HepG2 (cell line): ENCODE data around the gene PIK3R3. TPM values are rescaled to one million over a fixed set of nuclear protein-coding genes. Genes with fewer than 3 reads are reported as not detected.

Experiments
- ATAC-seq: fragments of 200-7000 bp; cut with Tn5 transposase; 3 replicates; pipeline ENCODE4 v1.9.1; 2020; ENCODE audit warnings: mild to moderate bottlenecking, moderate library complexity
- BruUV-seq: library from RNA; stranded (reverse); fragments of 400-500 nt; replicated peaks from 2 replicates; lab custom pipeline; 2021; lab: Mats Ljungman, UMichigan
- CTCF ChIA-PET: fragments of 300-600 bp; formaldehyde crosslinking; extraction: SDS; loops from one replicate; lab custom pipeline; 2021; ENCODE audit warnings: low total read pairs, inconsistent platforms, low intra/inter-chr PET ratio; lab: Yijun Ruan, JAX
- POLR2A ChIA-PET: fragments of 350-600 bp; sonication (Branson Sonifier 250); formaldehyde crosslinking; loops from one replicate; lab custom pipeline; 2020; ENCODE audit warnings: antibody characterized with exemption, inconsistent platforms; lab: Yijun Ruan, JAX
- DNase-seq: peaks from one replicate; pipeline ENCODE4 v3.0.0-alpha.2; 2015; ENCODE audit warnings: low spot score
- FAIRE-seq: peaks from 3 replicates; lab custom pipeline; 2011; peaks lifted over from hg19 to GRCh38; lab: Jason Lieb, UNC
- H2AFZ ChIP-seq: one replicate; pipeline ENCODE4 v1.6.1; 2011; ENCODE audit warnings: low read length, inconsistent platforms
- H3K27ac ChIP-seq: fragments of 300-600 bp; 3 replicates; pipeline ENCODE4 v1.8.0; 2011; ENCODE audit warnings: mixed run types, mild to moderate bottlenecking, mixed read lengths, low read length, inconsistent platforms; ENCODE audit not compliant: insufficient read depth; ENCODE audit errors: extremely low read length
- H3K27me3 ChIP-seq, 2 experiments: fragments of 200-600 bp in 1 of 2; 2 replicates in 1 of 2; 3 replicates in 1 of 2; pipeline versions ENCODE4 v1.6.0 to v1.8.0; 2011; ENCODE audit warnings: low read length in 2 of 2, mild to moderate bottlenecking in 2 of 2, moderate library complexity in 2 of 2, inconsistent platforms in 1 of 2; ENCODE audit not compliant: insufficient read depth in 2 of 2, control insufficient read depth in 1 of 2
- H3K36me3 ChIP-seq, 2 experiments: fragments of 200-600 bp in 1 of 2; replicated peaks in 1 of 2; 2 replicates in 1 of 2; 3 replicates in 1 of 2; pipeline versions ENCODE4 v1.5.1 to v1.8.0; 2011; ENCODE audit warnings: low read length in 2 of 2, inconsistent platforms in 1 of 2; ENCODE audit not compliant: insufficient read depth in 2 of 2, control insufficient read depth in 1 of 2
- H3K4me1 ChIP-seq: 2 replicates; pipeline ENCODE4 v1.5.1; 2012; ENCODE audit warnings: low read length, inconsistent platforms; ENCODE audit not compliant: insufficient read depth
- H3K4me2 ChIP-seq: 2 replicates; pipeline ENCODE4 v1.6.0; 2011; ENCODE audit warnings: low read depth, low read length, inconsistent platforms
- H3K4me3 ChIP-seq, 3 experiments: fragments of 200-600 bp in 1 of 3; sonication (generic), shearing (Covaris generic) in 1 of 3; replicated peaks in 1 of 3; 2 replicates each; pipeline ENCODE4 v1.5.1; 2011 to 2016; ENCODE audit warnings: low read length in 3 of 3, inconsistent platforms in 2 of 3, low read depth in 2 of 3, mild to moderate bottlenecking in 2 of 3, control low read depth in 1 of 3, mixed read lengths in 1 of 3; ENCODE audit not compliant: insufficient read depth in 1 of 3
- H3K79me2 ChIP-seq: one replicate; pipeline ENCODE4 v1.6.1; 2011; ENCODE audit warnings: low read length, inconsistent platforms; ENCODE audit not compliant: insufficient read depth
- H3K9ac ChIP-seq: 2 replicates; pipeline ENCODE4 v1.6.0; 2011; ENCODE audit warnings: mild to moderate bottlenecking, low read depth, low read length, inconsistent platforms; ENCODE audit not compliant: insufficient read depth
- H3K9me3 ChIP-seq: 2 replicates; pipeline ENCODE4 v1.5.1; 2012; ENCODE audit warnings: mild to moderate bottlenecking, low read length
- H4K20me1 ChIP-seq: 2 replicates; pipeline ENCODE4 v1.6.0; 2011; ENCODE audit warnings: inconsistent platforms, mild to moderate bottlenecking, low read length, moderate library complexity; ENCODE audit not compliant: insufficient read depth
- DZIP1 ChIP-seq: sonication (generic); formaldehyde crosslinking; IDR thresholded peaks from 2 replicates; pipeline ENCODE4 v1.5.0; 2020; ENCODE audit warnings: mild to moderate bottlenecking, missing genetic modification reagents
- KLF11 ChIP-seq: IDR thresholded peaks from 2 replicates; pipeline ENCODE4 v1.6.1; 2016; ENCODE audit warnings: missing compliant biosample characterization
- PITX1 ChIP-seq: sonication (generic); formaldehyde crosslinking; IDR thresholded peaks from 2 replicates; pipeline ENCODE4 v1.5.1; 2020; ENCODE audit warnings: mild to moderate bottlenecking, missing genetic modification reagents
- ZBTB43 ChIP-seq: sonication (generic); formaldehyde crosslinking; conservative IDR thresholded peaks from 2 replicates; pipeline ENCODE4 v1.4.0; 2020; ENCODE audit warnings: missing genetic modification reagents
- ZFP91 ChIP-seq: sonication (generic); formaldehyde crosslinking; IDR thresholded peaks from 2 replicates; pipeline ENCODE4 v1.9.0; 2022; ENCODE audit warnings: missing genetic modification reagents, mild to moderate bottlenecking, borderline replicate concordance
- ZNF143 ChIP-seq: sonication (generic); formaldehyde crosslinking; IDR thresholded peaks from 2 replicates; pipeline ENCODE4 v1.4.0; 2020; ENCODE audit warnings: missing genetic modification reagents
- ZNF337 ChIP-seq: sonication (generic); formaldehyde crosslinking; IDR thresholded peaks from 2 replicates; pipeline ENCODE4 v1.5.1; 2020; ENCODE audit warnings: missing genetic modification reagents, low read depth, mild to moderate bottlenecking, borderline replicate concordance
- WGBS: methylation state at CpG from one replicate; pipeline ENCODE4 v1.1.6; 2017; ENCODE audit warnings: low lambda C conversion rate; 5-methylcytosine and 5-hydroxymethylcytosine counted together
- in situ Hi-C: cut with HindIII; loops from 2 replicates; pipeline ENCODE4 v1.10.0; 2017; ENCODE audit warnings: low pct_unique_long_range_greater_than_20kb; ENCODE audit not compliant: extremely low pct_ligation_motif_present
- intact Hi-C: fragments of 100-400 bp; cut with micrococcal nuclease; formaldehyde crosslinking; loops from one replicate; pipeline ENCODE4 v1.10.0; 2022; ENCODE audit not compliant: unreplicated experiment
- polyA plus RNA-seq, 8 experiments: library from polyadenylated mRNA; depleted of rRNA in 3 of 8; stranded (reverse) in 7 of 8; unstranded in 1 of 8; fragments of >200 nt; fragmentation: Illumina TruSeq in 4 of 8; extraction: Trizol in 4 of 8; gene quantifications; 2 replicates each; pipeline versions ENCODE4 v1.2.1 to v1.2.3, GENCODE V29; 2011 to 2016; ENCODE audit warnings: low read depth in 4 of 8, missing spikeins in 1 of 8, mixed read lengths in 1 of 8; ENCODE audit not compliant: insufficient read depth in 1 of 8
- total RNA-seq, 5 experiments: library from RNA; depleted of rRNA; stranded (reverse); fragments of >200 nt; fragmentation: Illumina TruSeq; extraction: Trizol; gene quantifications; 2 replicates each; pipeline ENCODE4 v1.2.3, GENCODE V29; 2016; ENCODE audit warnings: low read depth in 1 of 5
- TF ChIP-seq, protein P1 (sequence below): sonication (generic); formaldehyde crosslinking; IDR thresholded peaks from 2 replicates; pipeline ENCODE4 v1.4.0; 2020; ENCODE audit warnings: missing genetic modification reagents, borderline replicate concordance
- TF ChIP-seq, protein P2 (sequence below): sonication (generic); formaldehyde crosslinking; IDR thresholded peaks from 2 replicates; pipeline ENCODE4 v1.9.0; 2021; ENCODE audit warnings: missing genetic modification reagents, borderline replicate concordance
- TF ChIP-seq, protein P3 (sequence below): sonication (generic); formaldehyde crosslinking; IDR thresholded peaks from 2 replicates; pipeline ENCODE4 v1.4.0; 2020; ENCODE audit warnings: missing genetic modification reagents

Gene PIK3R3
- total and polyA plus RNA-seq, 2 of the 13 experiments (the other 11 are each of a cell fraction or from before 2014, with no cell fraction given): 0.37 to 6.9 TPM

DNA sequence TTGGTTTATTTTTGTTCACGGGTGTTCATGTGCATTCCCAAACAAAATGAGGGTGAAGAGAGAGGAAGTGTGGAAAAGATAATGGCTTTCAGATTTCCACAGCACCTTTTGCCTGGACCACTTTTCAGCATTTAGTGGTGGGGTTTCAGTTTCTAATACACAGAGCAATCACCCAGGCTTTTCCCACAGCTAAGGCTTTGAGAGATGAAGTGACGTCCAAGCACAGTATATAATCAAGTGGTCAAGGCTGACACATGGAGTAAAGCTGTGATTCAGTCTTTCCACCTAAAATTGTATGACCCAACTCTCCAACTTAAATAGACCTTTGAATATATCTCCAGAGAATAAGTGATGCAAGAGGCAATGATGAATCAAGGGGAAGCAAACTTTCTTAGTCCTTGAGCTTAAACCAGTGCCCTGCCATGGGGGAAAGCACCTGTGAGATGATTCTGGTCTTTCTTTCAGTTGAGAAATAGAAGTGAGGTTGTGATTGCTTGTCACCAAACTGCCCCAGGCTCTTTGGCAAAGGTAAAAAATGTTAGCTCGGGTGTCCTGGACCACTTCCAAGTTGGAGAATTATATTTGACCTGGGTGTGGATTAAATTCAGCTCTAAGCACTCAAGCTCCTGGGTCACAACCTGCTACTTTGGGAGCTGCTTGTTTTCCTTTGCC lies 2.4 kb upstream of the PIK3R3 start:
- ChIA-PET POLR2A (interaction anchor here (0.6 kb wide), 1 partner anchor 112 kb away, joined by 3 read pairs; no protein-coding TSS in a partner anchor), CTCF (no interaction called here)
- no TSS peak for BruUV-seq
- H4K20me1 ChIP-seq: no peaks in the 10 kb centered on the region
- no peaks in the 10 kb centered on the region for H3K9me3 ChIP-seq
- peaks cover 35% of the 10 kb centered on the region for H3K4me1 ChIP-seq
- no peak overlapping the region for H3K4me3 ChIP-seq
- H3K79me2 ChIP-seq: peaks cover 4% of the 10 kb centered on the region
- H3K9ac ChIP-seq: no peak overlapping the region
- no peak for ATAC-seq
- WGBS: 51% methylated on average over 3 of the region's 3 CpGs
- H3K27me3 ChIP-seq: peaks cover 2 to 16% of the 10 kb centered on the region in 2 experiments; a peak in 4 of 5 replicates
- intact Hi-C loops: no loop called here
- H2AFZ ChIP-seq: no peak overlapping the region
- in situ Hi-C loops: no loop called here
- FAIRE-seq: no peak
- DNase-seq: no peak
- H3K4me2 ChIP-seq: no peak overlapping the region
- H3K27ac ChIP-seq: no peak overlapping the region
- no peaks in the 10 kb centered on the region for H3K36me3 ChIP-seq
- TF ChIP-seq ZFP91 (CRISPR knock-in tag) (no peak), ZBTB43 (CRISPR knock-in tag) (no peak), PITX1 (CRISPR knock-in tag) (no peak), ZNF337 (CRISPR knock-in tag) (no peak), DZIP1 (CRISPR knock-in tag) (no peak), KLF11 (CRISPR knock-in tag) (no peak), ZNF143 (CRISPR knock-in tag) (no peak)
- TF ChIP-seq, protein P1, sequence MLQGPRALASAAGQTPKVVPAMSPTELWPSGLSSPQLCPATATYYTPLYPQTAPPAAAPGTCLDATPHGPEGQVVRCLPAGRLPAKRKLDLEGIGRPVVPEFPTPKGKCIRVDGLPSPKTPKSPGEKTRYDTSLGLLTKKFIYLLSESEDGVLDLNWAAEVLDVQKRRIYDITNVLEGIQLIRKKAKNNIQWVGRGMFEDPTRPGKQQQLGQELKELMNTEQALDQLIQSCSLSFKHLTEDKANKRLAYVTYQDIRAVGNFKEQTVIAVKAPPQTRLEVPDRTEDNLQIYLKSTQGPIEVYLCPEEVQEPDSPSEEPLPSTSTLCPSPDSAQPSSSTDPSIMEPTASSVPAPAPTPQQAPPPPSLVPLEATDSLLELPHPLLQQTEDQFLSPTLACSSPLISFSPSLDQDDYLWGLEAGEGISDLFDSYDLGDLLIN (CRISPR knock-in tag): no peak
- TF ChIP-seq, protein P2, sequence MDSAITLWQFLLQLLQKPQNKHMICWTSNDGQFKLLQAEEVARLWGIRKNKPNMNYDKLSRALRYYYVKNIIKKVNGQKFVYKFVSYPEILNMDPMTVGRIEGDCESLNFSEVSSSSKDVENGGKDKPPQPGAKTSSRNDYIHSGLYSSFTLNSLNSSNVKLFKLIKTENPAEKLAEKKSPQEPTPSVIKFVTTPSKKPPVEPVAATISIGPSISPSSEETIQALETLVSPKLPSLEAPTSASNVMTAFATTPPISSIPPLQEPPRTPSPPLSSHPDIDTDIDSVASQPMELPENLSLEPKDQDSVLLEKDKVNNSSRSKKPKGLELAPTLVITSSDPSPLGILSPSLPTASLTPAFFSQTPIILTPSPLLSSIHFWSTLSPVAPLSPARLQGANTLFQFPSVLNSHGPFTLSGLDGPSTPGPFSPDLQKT: no peak
- TF ChIP-seq, protein P3, sequence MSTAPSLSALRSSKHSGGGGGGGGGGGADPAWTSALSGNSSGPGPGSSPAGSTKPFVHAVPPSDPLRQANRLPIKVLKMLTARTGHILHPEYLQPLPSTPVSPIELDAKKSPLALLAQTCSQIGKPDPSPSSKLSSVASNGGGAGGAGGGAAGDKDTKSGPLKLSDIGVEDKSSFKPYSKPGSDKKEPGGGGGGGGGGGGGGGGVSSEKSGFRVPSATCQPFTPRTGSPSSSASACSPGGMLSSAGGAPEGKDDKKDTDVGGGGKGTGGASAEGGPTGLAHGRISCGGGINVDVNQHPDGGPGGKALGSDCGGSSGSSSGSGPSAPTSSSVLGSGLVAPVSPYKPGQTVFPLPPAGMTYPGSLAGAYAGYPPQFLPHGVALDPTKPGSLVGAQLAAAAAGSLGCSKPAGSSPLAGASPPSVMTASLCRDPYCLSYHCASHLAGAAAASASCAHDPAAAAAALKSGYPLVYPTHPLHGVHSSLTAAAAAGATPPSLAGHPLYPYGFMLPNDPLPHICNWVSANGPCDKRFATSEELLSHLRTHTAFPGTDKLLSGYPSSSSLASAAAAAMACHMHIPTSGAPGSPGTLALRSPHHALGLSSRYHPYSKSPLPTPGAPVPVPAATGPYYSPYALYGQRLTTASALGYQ (CRISPR knock-in tag): no peak
